Mesendoderm (in vitro differentiated cells): ENCODE results near the gene GRHPR.
"Not testable (repeated sequence)": the region's sequence is repeated elsewhere in the genome, so short reads cannot be mapped to it uniquely, and the experiment has no call there.

Experiments used
- DNase-seq: peaks from one replicate; pipeline ENCODE4 v3.0.0; 2013
- H2AK5ac ChIP-seq: 2 replicates; pipeline ENCODE4 v1.6.1; 2013; ENCODE audit warnings: low read length, inconsistent platforms
- H2BK120ac ChIP-seq: 2 replicates; pipeline ENCODE4 v1.6.1; 2013; ENCODE audit warnings: low read depth, mild to moderate bottlenecking, low read length, moderate library complexity, mixed read lengths
- H2BK15ac ChIP-seq: replicated peaks from 2 replicates; pipeline ENCODE4 v1.6.1; 2013; ENCODE audit warnings: low read depth, mild to moderate bottlenecking, moderate library complexity
- H2BK5ac ChIP-seq: 2 replicates; pipeline ENCODE4 v1.6.1; 2013; ENCODE audit warnings: low read length, inconsistent platforms
- H3K18ac ChIP-seq: 2 replicates; pipeline ENCODE4 v1.6.1; 2013; ENCODE audit warnings: mild to moderate bottlenecking, low read length, mixed read lengths
- H3K23ac ChIP-seq: one replicate; pipeline ENCODE4 v1.6.1; 2013; ENCODE audit warnings: low read length
- H3K27ac ChIP-seq: 2 replicates; pipeline ENCODE4 v1.5.1; 2013; ENCODE audit warnings: low read depth, mild to moderate bottlenecking, inconsistent platforms, low read length, moderate library complexity
- H3K27me3 ChIP-seq: 2 replicates; pipeline ENCODE4 v1.6.1; 2013; ENCODE audit warnings: low read length, control low read depth, mild to moderate bottlenecking, inconsistent platforms; ENCODE audit not compliant: insufficient read depth, poor library complexity
- H3K36me3 ChIP-seq: 2 replicates; pipeline ENCODE4 v1.6.1; 2013; ENCODE audit warnings: low read length, inconsistent platforms; ENCODE audit not compliant: control insufficient read depth, insufficient read depth
- H3K4ac ChIP-seq: one replicate; pipeline ENCODE4 v1.6.1; 2013; ENCODE audit warnings: low read depth, mild to moderate bottlenecking, low read length, moderate library complexity
- H3K4me1 ChIP-seq: 2 replicates; pipeline ENCODE4 v1.6.1; 2013; ENCODE audit warnings: low read depth, low read length, inconsistent platforms; ENCODE audit not compliant: control insufficient read depth
- H3K4me2 ChIP-seq: 2 replicates; pipeline ENCODE4 v1.6.1; 2013; ENCODE audit warnings: low read length
- H3K4me3 ChIP-seq: 2 replicates; pipeline ENCODE4 v1.5.1; 2013; ENCODE audit warnings: mild to moderate bottlenecking, low read length
- H3K56ac ChIP-seq: one replicate; pipeline ENCODE4 v1.6.1; 2013; ENCODE audit warnings: low read length
- H3K79me1 ChIP-seq: 2 replicates; pipeline ENCODE4 v1.6.1; 2013; ENCODE audit warnings: low read length, inconsistent platforms
- H3K79me2 ChIP-seq: 2 replicates; pipeline ENCODE4 v1.6.1; 2013; ENCODE audit warnings: mild to moderate bottlenecking, low read length; ENCODE audit not compliant: control insufficient read depth, insufficient read depth
- H3K9ac ChIP-seq: 2 replicates; pipeline ENCODE4 v1.6.1; 2013; ENCODE audit warnings: low read length, inconsistent platforms
- H4K5ac ChIP-seq: one replicate; pipeline ENCODE4 v1.6.1; 2013; ENCODE audit warnings: low read length
- H4K8ac ChIP-seq: one replicate; pipeline ENCODE4 v1.6.1; 2013; ENCODE audit warnings: low read depth, mild to moderate bottlenecking, control low read depth, low read length, moderate library complexity
- WGBS: extraction: QIAGEN DNeasy Blood & Tissue Kit; methylation state at CpG from one replicate; pipeline ENCODE4 v1.1.7; 2013; ENCODE audit warnings: low lambda C conversion rate, missing lambda C conversion rate; ENCODE audit not compliant: insufficient coverage; ENCODE audit errors: extremely low coverage; 5-methylcytosine and 5-hydroxymethylcytosine counted together

GRHPR gene

GRCh38 chr9:37425298-37425752 lies 2.8 kb downstream of the GRHPR start:
- no peak for DNase-seq
- peak overlapping the region; percentile 45 for H3K23ac ChIP-seq
- peaks cover 20% of the 10 kb centered on the region for H3K79me2 ChIP-seq
- no peak overlapping the region for H3K27ac ChIP-seq
- WGBS = no CpG with 5 or more reads among the region's 11 CpGs
- no peak overlapping the region for H2BK5ac ChIP-seq
- peaks cover 7% of the 10 kb centered on the region for H3K4me1 ChIP-seq
- H3K9ac ChIP-seq = no peak overlapping the region
- H2BK15ac ChIP-seq = no peak overlapping the region
- H4K5ac ChIP-seq = no peak overlapping the region
- no peak overlapping the region for H3K56ac ChIP-seq
- no peak overlapping the region for H3K18ac ChIP-seq
- H3K79me1 ChIP-seq = peaks cover 21% of the 10 kb centered on the region
- H3K4me3 ChIP-seq = no peak overlapping the region
- no peak overlapping the region for H4K8ac ChIP-seq
- no peaks in the 10 kb centered on the region for H3K27me3 ChIP-seq
- H3K36me3 ChIP-seq = peaks cover 4% of the 10 kb centered on the region
- H3K4ac ChIP-seq = no peak overlapping the region
- no peak overlapping the region for H3K4me2 ChIP-seq
- H2AK5ac ChIP-seq = no peak overlapping the region
- H2BK120ac ChIP-seq = no peak overlapping the region

DNA sequence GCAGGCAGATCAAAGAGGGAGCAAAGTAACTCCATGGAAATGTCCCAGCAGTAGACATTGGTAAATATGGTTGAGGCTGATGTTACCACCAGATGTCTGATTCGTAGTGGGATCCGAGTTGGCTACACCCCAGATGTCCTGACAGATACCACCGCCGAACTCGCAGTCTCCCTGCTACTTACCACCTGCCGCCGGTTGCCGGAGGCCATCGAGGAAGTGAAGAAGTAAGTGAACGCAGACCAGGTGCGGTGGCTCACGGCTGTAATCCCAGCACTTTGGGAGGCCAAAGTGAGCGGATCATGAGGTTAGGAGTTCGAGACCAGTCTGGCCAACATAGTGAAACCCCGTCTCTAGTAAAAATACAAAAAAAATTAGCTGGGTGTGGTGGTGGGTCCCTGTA lies 3.9 kb downstream of the GRHPR start:
- H3K4me2 ChIP-seq = not testable (repeated sequence)

DNA sequence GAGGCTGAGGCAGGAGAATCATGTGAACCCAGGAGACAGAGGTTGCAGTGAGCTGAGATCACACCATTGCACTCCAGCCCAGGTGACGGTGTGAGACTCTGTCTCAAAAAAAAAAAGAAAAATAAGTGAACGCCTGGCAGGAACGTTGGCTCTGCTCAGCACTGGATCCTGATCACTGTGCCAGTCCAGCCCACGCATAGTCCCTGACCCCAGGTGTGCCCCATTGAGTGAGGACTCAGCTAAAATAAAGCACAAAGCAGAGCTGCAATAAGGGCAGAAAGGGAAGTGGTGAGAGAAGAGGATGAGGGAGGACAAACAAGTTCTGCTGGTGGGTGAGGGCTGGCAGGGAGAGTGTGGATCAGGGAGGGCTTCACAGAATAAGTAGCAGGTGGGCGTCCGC lies 4.3 kb downstream of the GRHPR start:
- no peak overlapping the region for H4K8ac ChIP-seq
- H3K4me1 ChIP-seq = peaks cover 7% of the 10 kb centered on the region
- H3K4me2 ChIP-seq = no peak overlapping the region
- H3K79me1 ChIP-seq = peaks cover 21% of the 10 kb centered on the region
- H2BK5ac ChIP-seq = no peak overlapping the region
- H4K5ac ChIP-seq = no peak overlapping the region
- no peak overlapping the region for H2AK5ac ChIP-seq
- no peak overlapping the region for H3K23ac ChIP-seq
- H2BK120ac ChIP-seq = no peak overlapping the region
- H3K56ac ChIP-seq = no peak overlapping the region
- H3K9ac ChIP-seq = no peak overlapping the region
- no peak overlapping the region for H3K27ac ChIP-seq
- no CpG with 5 or more reads among the region's 6 CpGs for WGBS
- DNase-seq = no peak
- H3K4ac ChIP-seq = no peak overlapping the region
- no peaks in the 10 kb centered on the region for H3K27me3 ChIP-seq
- peaks cover 6% of the 10 kb centered on the region for H3K36me3 ChIP-seq
- H3K18ac ChIP-seq = no peak overlapping the region
- H2BK15ac ChIP-seq = no peak overlapping the region
- H3K79me2 ChIP-seq = peaks cover 20% of the 10 kb centered on the region
- H3K4me3 ChIP-seq = no peak overlapping the region

More for the DNA sequence above, 3.9 kb downstream of the GRHPR start:
- WGBS = no CpG with 5 or more reads among the region's 15 CpGs
- H3K27me3 ChIP-seq, H2AK5ac ChIP-seq, H3K27ac ChIP-seq, DNase-seq, H3K4ac ChIP-seq, H2BK5ac ChIP-seq, H3K56ac ChIP-seq, H3K36me3 ChIP-seq, H3K18ac ChIP-seq, H4K8ac ChIP-seq, H3K23ac ChIP-seq, H3K4me3 ChIP-seq, H3K9ac ChIP-seq, H3K4me1 ChIP-seq, H4K5ac ChIP-seq, H2BK15ac ChIP-seq, H2BK120ac ChIP-seq: not testable (repeated sequence)
- peaks cover 21% of the 10 kb centered on the region for H3K79me1 ChIP-seq
- H3K79me2 ChIP-seq = peaks cover 20% of the 10 kb centered on the region

DNA sequence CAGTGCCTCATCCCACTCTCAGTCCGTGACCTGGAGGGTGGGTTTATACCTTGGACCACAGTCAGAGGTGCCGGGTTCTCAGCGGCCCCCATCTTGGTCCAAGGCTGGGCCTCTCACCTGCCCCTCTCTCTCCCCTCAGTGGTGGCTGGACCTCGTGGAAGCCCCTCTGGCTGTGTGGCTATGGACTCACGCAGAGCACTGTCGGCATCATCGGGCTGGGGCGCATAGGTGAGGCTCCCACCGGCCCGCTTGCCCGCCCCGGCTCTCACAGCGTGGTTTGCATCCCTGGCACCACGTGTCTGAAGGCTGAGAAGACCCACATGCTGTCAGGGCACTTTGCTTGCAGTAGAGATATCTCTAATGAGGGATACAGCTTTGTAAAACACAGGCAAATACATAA lies 5.8 kb downstream of the GRHPR start:
- Histone ChIP-seq H3K9ac (no peak overlapping the region), H3K79me2 (peaks cover 15% of the 10 kb centered on the region), H3K56ac (no peak overlapping the region), H3K79me1 (peaks cover 20% of the 10 kb centered on the region), H2BK120ac (no peak overlapping the region), H3K4me3 (no peak overlapping the region), H2AK5ac (no peak overlapping the region), H3K23ac (no peak overlapping the region), H2BK5ac (no peak overlapping the region), H3K4me1 (peaks cover 4% of the 10 kb centered on the region), H4K5ac (no peak overlapping the region), H3K4ac (no peak overlapping the region), H3K27ac (no peak overlapping the region), H2BK15ac (no peak overlapping the region), H3K4me2 (no peak overlapping the region), H3K18ac (no peak overlapping the region), H3K27me3 (no peaks in the 10 kb centered on the region), H4K8ac (no peak overlapping the region), H3K36me3 (peaks cover 6% of the 10 kb centered on the region)
- no peak for DNase-seq
- WGBS = no CpG with 5 or more reads among the region's 14 CpGs

- no CpG with 5 or more reads among the region's 17 CpGs for WGBS
- no peak for DNase-seq
- H3K4me3 ChIP-seq = no peak overlapping the region
- no peak overlapping the region for H3K18ac ChIP-seq
- H2BK15ac ChIP-seq = no peak overlapping the region
- H3K23ac ChIP-seq = no peak overlapping the region
- H3K36me3 ChIP-seq = peaks cover 6% of the 10 kb centered on the region
- no peak overlapping the region for H4K8ac ChIP-seq
- no peak overlapping the region for H2AK5ac ChIP-seq
- peaks cover 10% of the 10 kb centered on the region for H3K79me1 ChIP-seq
- no peaks in the 10 kb centered on the region for H3K27me3 ChIP-seq
- peaks cover 5% of the 10 kb centered on the region for H3K79me2 ChIP-seq
- no peak overlapping the region for H3K4me2 ChIP-seq
- H2BK120ac ChIP-seq = no peak overlapping the region
- no peaks in the 10 kb centered on the region for H3K4me1 ChIP-seq
- no peak overlapping the region for H3K56ac ChIP-seq
- H3K9ac ChIP-seq = no peak overlapping the region
- H3K27ac ChIP-seq = no peak overlapping the region
- H3K4ac ChIP-seq = no peak overlapping the region
- no peak overlapping the region for H4K5ac ChIP-seq
- no peak overlapping the region for H2BK5ac ChIP-seq
Measured at GRCh38 chr9:37429441-37430285, 7.2 kb downstream of the GRHPR start.
